GM12864 (cell line): ENCODE data around the gene KIAA1671.

Experiments
- DNase-seq: peaks from one replicate; pipeline ENCODE4 v3.0.0-alpha.2; 2011; ENCODE audit warnings: low read depth
- H3K4me3 ChIP-seq: 2 replicates; pipeline ENCODE4 v1.5.1; 2011; ENCODE audit warnings: mild to moderate bottlenecking, low read depth, low read length, control low read depth
- CTCF ChIP-seq: IDR thresholded peaks from 2 replicates; pipeline ENCODE4 v1.5.1; 2011; ENCODE audit warnings: low read depth, mild to moderate bottlenecking, moderate library complexity, low read length, control low read depth, inconsistent platforms; ENCODE audit errors: missing control alignments

The KIAA1671 gene

GRCh38 chr22:24952837-24953383 is 394 bp downstream of the KIAA1671 start:
- TF ChIP-seq CTCF, result no peak
- no peak for DNase-seq
- no peak overlapping the region; the same call in 1 of the 2 replicates for H3K4me3 ChIP-seq

- DNase-seq, result no peak
- TF ChIP-seq CTCF, result no peak
- no peak overlapping the region for H3K4me3 ChIP-seq
Measured at GRCh38 chr22:24953384-24954113, 1.0 kb downstream of the KIAA1671 start.

GRCh38 chr22:24954114-24954463 is 1.6 kb downstream of the KIAA1671 start:
- DNase-seq, result no peak
- TF ChIP-seq CTCF, result no peak
- H3K4me3 ChIP-seq, result no peak overlapping the region

- no peak overlapping the region for H3K4me3 ChIP-seq
- TF ChIP-seq CTCF, result no peak
- DNase-seq, result no peak
Measured at GRCh38 chr22:24954856-24955255, 2.3 kb downstream of the KIAA1671 start.

GRCh38 chr22:24957043-24957442 is 4.5 kb downstream of the KIAA1671 start:
- DNase-seq, result no peak
- H3K4me3 ChIP-seq, result no peak overlapping the region
- no peak for TF ChIP-seq CTCF

GRCh38 chr22:24961217-24961844 is 8.8 kb downstream of the KIAA1671 start:
- TF ChIP-seq CTCF, result no peak
- no peak overlapping the region for H3K4me3 ChIP-seq
- DNase-seq, result no peak

- no peak for TF ChIP-seq CTCF
- H3K4me3 ChIP-seq, result no peak overlapping the region
- DNase-seq, result no peak
Measured at GRCh38 chr22:24962094-24962493, 9.6 kb downstream of the KIAA1671 start.
